Ovary (tissue), 3 donors: ENCODE data around the gene CCDC167.

Experiments used
- POLR2A ChIP-seq: fragments of 450-650 bp; IDR thresholded peaks from one replicate; pipeline ENCODE4 v1.6.1; 2017; ENCODE audit warnings: antibody characterized with exemption, mild to moderate bottlenecking, moderate library complexity
- TF ChIP-seq, protein P1 (sequence below), 3 donors: fragments of 450-650 bp in 2 of 3; fragments of 200-600 bp in 1 of 3; IDR thresholded peaks; one replicate each; pipeline versions ENCODE4 v1.5.1 to v1.8.0; 2016 to 2022; ENCODE audit warnings: antibody characterized with exemption in 3 of 3, mild to moderate bottlenecking in 1 of 3
- donor health status: DM: no; HTN: no; CAD: no.

GRCh38 chr6:37535428-37535758, 35.7 kb upstream of the CCDC167 start:
- TF ChIP-seq, protein P1, sequence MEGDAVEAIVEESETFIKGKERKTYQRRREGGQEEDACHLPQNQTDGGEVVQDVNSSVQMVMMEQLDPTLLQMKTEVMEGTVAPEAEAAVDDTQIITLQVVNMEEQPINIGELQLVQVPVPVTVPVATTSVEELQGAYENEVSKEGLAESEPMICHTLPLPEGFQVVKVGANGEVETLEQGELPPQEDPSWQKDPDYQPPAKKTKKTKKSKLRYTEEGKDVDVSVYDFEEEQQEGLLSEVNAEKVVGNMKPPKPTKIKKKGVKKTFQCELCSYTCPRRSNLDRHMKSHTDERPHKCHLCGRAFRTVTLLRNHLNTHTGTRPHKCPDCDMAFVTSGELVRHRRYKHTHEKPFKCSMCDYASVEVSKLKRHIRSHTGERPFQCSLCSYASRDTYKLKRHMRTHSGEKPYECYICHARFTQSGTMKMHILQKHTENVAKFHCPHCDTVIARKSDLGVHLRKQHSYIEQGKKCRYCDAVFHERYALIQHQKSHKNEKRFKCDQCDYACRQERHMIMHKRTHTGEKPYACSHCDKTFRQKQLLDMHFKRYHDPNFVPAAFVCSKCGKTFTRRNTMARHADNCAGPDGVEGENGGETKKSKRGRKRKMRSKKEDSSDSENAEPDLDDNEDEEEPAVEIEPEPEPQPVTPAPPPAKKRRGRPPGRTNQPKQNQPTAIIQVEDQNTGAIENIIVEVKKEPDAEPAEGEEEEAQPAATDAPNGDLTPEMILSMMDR (IDR thresholded peaks at IDR 0.05): no peak
- no peak for TF ChIP-seq POLR2A
